DLD1 (cell line): ENCODE data around the gene IGF1.
"Not testable (repeated sequence)": the region's sequence is repeated elsewhere in the genome, so short reads cannot be mapped to it uniquely, and the experiment has no call there.

Source experiments
- in situ Hi-C: cut with HindIII; loops from 2 replicates; pipeline ENCODE4 v1.10.0; 2017; ENCODE audit warnings: low sequenced_read_pairs

Gene IGF1

GRCh38 chr12:102462795-102463465 is 17.4 kb downstream of the IGF1 start:
- in situ Hi-C loops, result no loop called here

DNA sequence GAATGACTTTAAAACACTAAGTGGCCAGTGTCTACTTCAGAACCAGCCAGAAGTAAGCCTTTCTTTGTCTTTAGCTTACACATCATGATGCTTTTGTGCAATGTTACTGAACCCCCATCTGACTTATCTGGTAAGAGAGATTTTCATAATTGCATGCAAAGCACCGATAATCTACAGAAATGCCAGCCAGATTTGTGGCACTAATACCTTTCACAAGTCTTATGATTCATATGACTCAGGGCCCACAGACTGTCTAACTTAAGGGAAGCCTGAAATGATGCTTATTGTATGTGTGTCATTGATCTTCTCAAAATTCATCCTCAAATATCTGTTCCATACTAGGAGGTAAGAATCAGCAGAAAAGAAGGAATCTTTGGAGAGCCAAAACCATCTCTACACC is 18.0 kb downstream of the IGF1 start:
- in situ Hi-C loops, result no loop called here

- in situ Hi-C loops, result no loop called here
Observed at GRCh38 chr12:102461501-102461900, 18.9 kb downstream of the IGF1 start.

- in situ Hi-C loops, result no loop called here
Observed at GRCh38 chr12:102459314-102459713, 21.0 kb downstream of the IGF1 start.

DNA sequence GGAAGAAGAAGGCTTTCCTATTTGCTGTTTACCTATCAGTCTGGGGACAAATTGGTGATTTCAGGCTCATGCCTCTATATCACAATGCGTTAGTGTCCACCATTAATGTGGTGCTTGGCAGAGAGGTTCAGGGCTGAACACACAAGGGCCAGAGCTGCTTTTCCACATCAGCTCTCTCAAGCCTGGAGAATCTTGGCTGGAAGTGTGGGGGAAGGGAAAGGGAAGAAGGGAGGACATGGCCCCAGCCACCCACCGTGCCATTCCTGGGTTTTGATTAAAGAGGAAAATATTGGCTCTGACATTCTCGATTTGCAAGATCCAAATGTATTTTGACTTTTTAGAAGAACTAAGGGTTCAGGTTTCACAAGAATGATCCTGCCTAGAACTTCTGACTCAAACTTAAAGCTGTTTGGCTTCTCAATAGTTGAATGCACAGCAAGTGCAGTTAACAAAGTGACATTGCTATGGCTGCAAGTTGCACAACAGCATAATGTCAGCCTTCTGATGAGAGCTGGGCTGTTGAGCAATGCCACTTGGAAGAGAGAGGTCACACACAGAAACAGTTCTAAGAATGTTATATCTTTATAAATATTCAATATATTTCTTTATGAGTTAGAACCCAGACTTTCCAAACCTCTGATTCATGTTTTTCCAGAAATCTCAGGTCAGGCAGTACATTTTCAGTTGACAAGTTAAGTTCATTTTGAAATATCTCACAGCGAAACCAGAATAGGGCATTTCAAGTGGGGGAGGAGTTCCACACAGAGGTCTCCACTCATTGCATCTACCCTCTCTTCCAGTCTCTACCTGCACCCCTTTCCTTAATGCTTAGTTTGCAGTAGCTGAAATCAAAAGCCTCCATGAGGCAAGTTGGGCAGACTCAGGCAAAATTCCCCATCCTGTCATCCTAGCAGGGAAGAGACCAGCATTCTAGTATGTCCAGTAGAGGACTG is 25.3 kb downstream of the IGF1 start:
- in situ Hi-C loops, result no loop called here

DNA sequence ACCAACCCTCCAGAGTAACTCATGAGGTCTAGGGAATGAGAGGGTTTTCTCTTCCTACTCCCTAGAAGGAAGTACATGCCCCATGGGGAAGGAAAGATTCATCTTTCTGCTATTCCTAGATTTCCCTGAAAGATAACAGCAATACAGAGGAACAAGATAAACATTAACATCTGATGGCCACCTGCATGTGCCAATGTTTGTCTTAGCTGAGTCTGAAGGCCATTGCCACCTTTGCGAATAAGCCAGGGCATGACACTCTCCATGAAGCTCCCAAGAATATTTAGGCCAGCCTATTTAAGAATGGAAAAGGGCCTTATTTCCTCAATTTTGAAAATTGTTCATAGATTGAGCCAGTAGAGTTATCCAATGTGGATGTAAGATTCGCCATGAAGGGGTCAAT is 26.0 kb downstream of the IGF1 start:
- in situ Hi-C loops, result no loop called here

- in situ Hi-C loops, result no loop called here
Observed at GRCh38 chr12:102452605-102453004, 27.8 kb downstream of the IGF1 start.

- in situ Hi-C loops, result not testable (repeated sequence)
Observed at GRCh38 chr12:102449018-102449417, 31.3 kb downstream of the IGF1 start.

DNA sequence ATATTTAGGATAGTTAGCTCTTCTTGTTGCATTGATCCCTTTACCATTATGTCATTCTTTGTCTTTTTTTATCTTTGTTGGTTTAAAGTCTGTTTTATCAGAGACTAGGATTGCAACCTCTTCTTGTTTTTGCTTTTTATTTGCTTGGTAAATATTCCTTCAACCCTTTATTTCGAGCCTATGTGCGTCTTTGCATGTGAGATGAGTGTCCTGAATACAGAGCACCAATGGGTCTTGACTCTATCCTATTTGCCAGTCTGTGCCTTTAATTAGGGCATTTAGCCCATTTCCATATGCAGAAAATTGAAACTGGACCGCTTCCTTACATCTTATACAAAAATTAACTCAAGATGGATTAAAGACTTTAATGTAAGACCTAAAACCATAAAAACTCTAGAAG is 32.9 kb downstream of the IGF1 start:
- in situ Hi-C loops, result not testable (repeated sequence)

DNA sequence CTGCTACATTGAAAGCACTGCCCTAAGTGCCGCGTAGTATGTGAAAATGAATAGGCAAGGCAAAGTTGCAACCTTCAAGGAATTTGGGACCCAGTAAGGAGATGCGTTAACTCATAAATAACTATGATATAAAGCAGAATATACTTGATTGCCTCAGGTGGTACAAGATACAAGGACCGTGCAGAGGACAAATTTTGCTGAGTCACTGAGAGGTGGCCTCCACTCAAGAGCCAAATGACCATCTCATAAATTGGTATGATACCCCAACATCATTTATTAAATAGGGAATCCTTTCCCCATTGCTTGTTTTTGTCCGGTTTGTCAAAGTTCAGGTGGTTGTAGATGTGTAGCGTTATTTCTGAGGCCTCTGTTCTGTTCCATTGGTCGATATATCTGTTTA is 35.7 kb downstream of the IGF1 start:
- in situ Hi-C loops, result no loop called here

GRCh38 chr12:102444093-102444492 is 36.3 kb downstream of the IGF1 start:
- in situ Hi-C loops, result no loop called here

- in situ Hi-C loops, result no loop called here
Observed at GRCh38 chr12:102441077-102441596, 39.2 kb downstream of the IGF1 start.

GRCh38 chr12:102439426-102440405 is 40.6 kb downstream of the IGF1 start:
- in situ Hi-C loops, result no loop called here

DNA sequence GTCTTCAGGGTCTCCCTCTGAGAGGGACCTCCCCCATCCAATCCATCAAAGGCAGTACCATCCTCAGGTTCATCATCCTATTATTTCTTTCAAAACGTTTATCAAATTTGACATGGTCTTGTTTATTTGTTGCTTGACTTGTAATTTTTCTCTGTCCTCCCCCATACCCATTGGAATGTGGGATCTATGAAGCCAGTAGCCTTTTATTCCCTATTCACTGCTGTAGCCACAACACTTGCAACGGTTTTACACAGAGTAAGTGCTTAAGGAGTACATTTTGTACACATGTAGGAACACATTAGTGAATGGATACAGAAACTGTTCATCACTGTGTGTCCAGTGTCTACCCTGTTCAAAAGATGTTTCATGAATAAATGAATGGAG is 41.5 kb downstream of the IGF1 start:
- in situ Hi-C loops, result no loop called here

- in situ Hi-C loops, result no loop called here
Observed at GRCh38 chr12:102438047-102438826, 42.1 kb downstream of the IGF1 start.

DNA sequence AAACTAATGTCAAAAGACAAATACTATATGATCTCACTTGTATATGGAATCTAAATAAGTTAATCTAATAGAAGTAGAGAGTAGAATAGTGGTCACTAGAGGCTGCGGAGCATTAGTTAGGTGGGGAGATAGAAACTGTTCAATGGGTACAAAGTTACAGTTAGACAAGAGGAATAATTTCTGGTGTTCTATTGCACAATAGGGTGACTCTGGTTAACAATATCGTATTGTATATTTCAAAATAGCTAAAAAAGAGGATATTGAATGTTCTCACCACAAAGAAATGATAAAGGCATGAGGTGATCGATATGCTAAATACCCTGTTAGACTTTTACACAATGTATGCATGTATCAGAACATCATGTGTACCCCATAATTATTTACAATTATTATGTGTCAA is 42.9 kb downstream of the IGF1 start:
- in situ Hi-C loops, result no loop called here

DNA sequence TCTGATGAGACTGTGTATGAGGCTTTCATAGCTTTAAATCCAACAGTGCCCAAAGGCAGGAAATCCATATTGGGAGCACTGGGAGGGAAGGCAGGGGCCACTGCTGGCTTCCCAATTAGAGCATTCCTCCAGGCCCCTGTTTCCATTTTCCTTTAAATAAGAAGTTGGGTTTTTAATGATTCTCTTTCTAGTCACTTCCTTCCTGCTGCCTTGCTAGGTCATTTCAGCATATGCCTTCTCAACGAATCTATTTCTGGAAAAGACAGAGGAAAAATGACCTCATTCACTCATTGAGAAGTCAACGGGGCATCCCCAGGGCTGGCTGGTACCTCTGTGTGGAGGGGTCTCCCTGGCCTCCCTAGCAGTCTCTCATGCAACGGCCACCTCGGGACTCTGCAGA is 43.5 kb downstream of the IGF1 start:
- in situ Hi-C loops, result no loop called here

- in situ Hi-C loops, result no loop called here
Observed at GRCh38 chr12:102435827-102436436, 44.4 kb downstream of the IGF1 start.

DNA sequence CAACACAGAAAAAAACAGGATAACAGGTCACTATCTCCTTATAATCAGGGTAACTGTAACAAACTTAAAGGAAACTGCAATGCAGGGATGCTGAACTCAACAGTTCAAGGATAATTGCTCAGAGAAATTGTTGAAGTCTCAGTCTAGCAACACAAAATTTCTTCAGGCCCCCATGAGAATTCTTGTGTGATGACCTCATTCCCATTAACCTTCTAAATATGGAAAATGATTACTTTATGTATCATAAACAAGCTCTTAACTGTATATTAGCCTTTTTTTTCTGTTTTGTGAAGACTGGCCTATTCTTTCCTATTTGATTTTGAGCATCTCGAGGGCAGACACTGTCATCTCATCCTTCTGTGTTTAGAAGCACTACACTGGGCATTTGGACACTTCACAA is 47.1 kb downstream of the IGF1 start:
- in situ Hi-C loops, result no loop called here

- in situ Hi-C loops, result no loop called here
Observed at GRCh38 chr12:102430661-102431060, 49.7 kb downstream of the IGF1 start.
